H9 (cell line): ENCODE measurements around the gene THOC3. TPM values are rescaled to one million over a fixed set of nuclear protein-coding genes. Genes with fewer than 3 reads are reported as not detected.
"Not testable (repeated sequence)": the region's sequence is repeated elsewhere in the genome, so short reads cannot be mapped to it uniquely, and the experiment has no call there.

ENCODE experiments used
- DNase-seq: peaks from one replicate; pipeline ENCODE4 v3.0.0-alpha.2; 2017
- H2AFZ ChIP-seq: one replicate; pipeline ENCODE4 v1.6.1; 2013; ENCODE audit warnings: mild to moderate bottlenecking, low read length, control low read depth, moderate library complexity
- H2AK5ac ChIP-seq: 2 replicates; pipeline ENCODE4 v1.6.1; 2013; ENCODE audit warnings: low read length, control low read depth, mixed read lengths; ENCODE audit not compliant: insufficient read length
- H2BK120ac ChIP-seq: one replicate; pipeline ENCODE4 v1.6.1; 2013; ENCODE audit warnings: low read depth, mild to moderate bottlenecking, low read length, control low read depth, inconsistent platforms; ENCODE audit not compliant: poor library complexity, severe bottlenecking
- H2BK12ac ChIP-seq: 2 replicates; pipeline ENCODE4 v1.6.1; 2013; ENCODE audit warnings: low read length, control low read depth, mixed read lengths, low read depth; ENCODE audit not compliant: insufficient read length
- H2BK15ac ChIP-seq: 2 replicates; pipeline ENCODE4 v1.6.1; 2013; ENCODE audit warnings: low read depth, low read length, control low read depth
- H2BK20ac ChIP-seq: one replicate; pipeline ENCODE4 v1.6.1; 2013; ENCODE audit warnings: low read depth, mild to moderate bottlenecking, low read length, control low read depth, inconsistent platforms; ENCODE audit not compliant: poor library complexity, severe bottlenecking
- H2BK5ac ChIP-seq: 2 replicates; pipeline ENCODE4 v1.6.1; 2013; ENCODE audit warnings: low read length, control low read depth, mixed read lengths; ENCODE audit not compliant: insufficient read length
- H3K14ac ChIP-seq: 2 replicates; pipeline ENCODE4 v1.6.1; 2013; ENCODE audit warnings: low read length, control low read depth; ENCODE audit not compliant: insufficient read depth
- H3K18ac ChIP-seq: 2 replicates; pipeline ENCODE4 v1.6.1; 2013; ENCODE audit warnings: low read depth, mild to moderate bottlenecking, mixed read lengths, low read length, control low read depth; ENCODE audit not compliant: insufficient read length
- H3K23ac ChIP-seq: 2 replicates; pipeline ENCODE4 v1.6.1; 2013; ENCODE audit warnings: low read length, control low read depth, mixed read lengths, low read depth; ENCODE audit not compliant: insufficient read length
- H3K23me2 ChIP-seq: 2 replicates; pipeline ENCODE4 v1.6.1; 2013; ENCODE audit warnings: low read depth, mild to moderate bottlenecking, mixed read lengths, low read length, control low read depth; ENCODE audit not compliant: insufficient read length, poor library complexity, severe bottlenecking
- H3K27ac ChIP-seq: 2 replicates; pipeline ENCODE4 v1.5.1; 2013; ENCODE audit warnings: low read length, control low read depth, mixed read lengths, low read depth; ENCODE audit not compliant: insufficient read length
- H3K27me3 ChIP-seq: 2 replicates; pipeline ENCODE4 v1.6.1; 2013; ENCODE audit warnings: low read length, control low read depth, inconsistent platforms; ENCODE audit not compliant: insufficient read depth
- H3K4ac ChIP-seq: 2 replicates; pipeline ENCODE4 v1.6.1; 2013; ENCODE audit warnings: low read depth, mild to moderate bottlenecking, control low read depth, inconsistent platforms, low read length, moderate library complexity
- H3K4me1 ChIP-seq: 2 replicates; pipeline ENCODE4 v1.6.1; 2013; ENCODE audit warnings: low read length, control low read depth, inconsistent platforms; ENCODE audit not compliant: insufficient read depth
- H3K4me2 ChIP-seq: 2 replicates; pipeline ENCODE4 v1.6.1; 2013; ENCODE audit warnings: low read length, control low read depth, mixed read lengths; ENCODE audit not compliant: insufficient read length, insufficient read depth
- H3K56ac ChIP-seq: 2 replicates; pipeline ENCODE4 v1.6.1; 2013; ENCODE audit warnings: low read depth, mild to moderate bottlenecking, mixed read lengths, low read length, control low read depth; ENCODE audit not compliant: insufficient read length
- H3K79me1 ChIP-seq: 2 replicates; pipeline ENCODE4 v1.6.1; 2013; ENCODE audit warnings: low read depth, mild to moderate bottlenecking, moderate library complexity, low read length, control low read depth, inconsistent platforms; ENCODE audit not compliant: insufficient read depth, poor library complexity, severe bottlenecking
- H3K79me2 ChIP-seq: 2 replicates; pipeline ENCODE4 v1.6.1; 2013; ENCODE audit warnings: low read length, control low read depth, inconsistent platforms; ENCODE audit not compliant: insufficient read depth
- H3K9ac ChIP-seq: 2 replicates; pipeline ENCODE4 v1.6.1; 2013; ENCODE audit warnings: low read length, control low read depth, mixed read lengths; ENCODE audit not compliant: insufficient read length; ENCODE audit errors: extremely low read depth
- H3K9me3 ChIP-seq: one replicate; pipeline ENCODE4 v1.6.1; 2013; ENCODE audit warnings: low read depth, low read length, inconsistent platforms; ENCODE audit not compliant: control insufficient read depth
- H3T11ph ChIP-seq: one replicate; pipeline ENCODE4 v1.6.1; 2013; ENCODE audit warnings: mild to moderate bottlenecking, low read length, control low read depth, inconsistent platforms
- H4K20me1 ChIP-seq: one replicate; pipeline ENCODE4 v1.6.1; 2013; ENCODE audit not compliant: control insufficient read depth, insufficient read length, insufficient read depth
- H4K5ac ChIP-seq: 2 replicates; pipeline ENCODE4 v1.6.1; 2013; ENCODE audit warnings: low read depth, mild to moderate bottlenecking, mixed read lengths, low read length, control low read depth; ENCODE audit not compliant: insufficient read length
- H4K8ac ChIP-seq: replicated peaks from 2 replicates; pipeline ENCODE4 v1.6.1; 2013; ENCODE audit warnings: low read length, control low read depth, mixed read lengths, low read depth; ENCODE audit not compliant: insufficient read length
- H4K91ac ChIP-seq: 2 replicates; pipeline ENCODE4 v1.6.1; 2013; ENCODE audit warnings: low read depth, mild to moderate bottlenecking, moderate library complexity, mixed read lengths, low read length, control low read depth; ENCODE audit not compliant: insufficient read length
- H3K27ac Mint-ChIP-seq, 3 experiments: 2 replicates in 2 of 3; 3 replicates in 1 of 3; pipeline ENCODE4 v1.8.0; 2020 to 2021; ENCODE audit warnings: mixed read lengths in 3 of 3, mild to moderate bottlenecking in 1 of 3, moderate library complexity in 1 of 3
- H3K27me3 Mint-ChIP-seq: 2 replicates; pipeline ENCODE4 v1.8.0; 2021; ENCODE audit warnings: low read depth, mild to moderate bottlenecking, moderate library complexity, mixed read lengths
- H3K36me3 Mint-ChIP-seq, 3 experiments: 2 replicates in 2 of 3; 3 replicates in 1 of 3; pipeline ENCODE4 v1.8.0; 2020 to 2021; ENCODE audit warnings: low read depth in 3 of 3, mixed read lengths in 3 of 3; ENCODE audit not compliant: insufficient read depth in 1 of 3
- H3K4me1 Mint-ChIP-seq, 2 experiments: 2 replicates each; pipeline ENCODE4 v1.8.0; 2020; ENCODE audit warnings: mixed read lengths in 2 of 2
- H3K4me3 Mint-ChIP-seq, 2 experiments: 2 replicates in 1 of 2; 3 replicates in 1 of 2; pipeline ENCODE4 v1.8.0; 2020 to 2021; ENCODE audit warnings: mild to moderate bottlenecking in 2 of 2, mixed read lengths in 2 of 2, moderate library complexity in 1 of 2
- H3K9me3 Mint-ChIP-seq, 2 experiments: 2 replicates in 1 of 2; 3 replicates in 1 of 2; pipeline ENCODE4 v1.8.0; 2020; ENCODE audit warnings: mild to moderate bottlenecking in 2 of 2, mixed read lengths in 2 of 2, moderate library complexity in 1 of 2
- WGBS: extraction: QIAGEN DNeasy Blood & Tissue Kit; methylation state at CpG from one replicate; pipeline ENCODE4 v1.1.7; 2013; ENCODE audit warnings: missing lambda C conversion rate, low lambda C conversion rate, mixed read lengths; ENCODE audit not compliant: insufficient read length; ENCODE audit errors: extremely low coverage; 5-methylcytosine and 5-hydroxymethylcytosine counted together
- total RNA-seq: library from RNA; stranded (reverse); gene quantifications from 2 replicates; pipeline ENCODE4 v1.2.1, GENCODE V29; 2021

Gene THOC3
- total RNA-seq, 1 experiment from 2014 or later: 123 TPM

GRCh38 chr5:175925106-175925505, 43.0 kb downstream of the THOC3 start:
- not testable (repeated sequence) for H3K56ac ChIP-seq, H2BK15ac ChIP-seq, H3K79me2 ChIP-seq, H2BK120ac ChIP-seq, H3K9me3 ChIP-seq, H2BK5ac ChIP-seq, H3K79me1 ChIP-seq, H3K36me3 Mint-ChIP-seq, H2BK12ac ChIP-seq, H3K18ac ChIP-seq, H3K23me2 ChIP-seq, H2BK20ac ChIP-seq, DNase-seq, H3K14ac ChIP-seq, H3K4me1 ChIP-seq, H3K23ac ChIP-seq, H4K5ac ChIP-seq, H3K4ac ChIP-seq, H3K4me2 ChIP-seq, H4K20me1 ChIP-seq, H3K27me3 ChIP-seq, H4K8ac ChIP-seq, H3K9ac ChIP-seq, H3K27me3 Mint-ChIP-seq, H3K4me3 Mint-ChIP-seq, H3K9me3 Mint-ChIP-seq, H2AFZ ChIP-seq, H3K27ac ChIP-seq, H3K27ac Mint-ChIP-seq, H2AK5ac ChIP-seq, H3T11ph ChIP-seq, H4K91ac ChIP-seq
- H3K4me1 Mint-ChIP-seq: peaks cover 0 to 11% of the 10 kb centered on the region in 2 experiments; a peak in 2 of 4 replicates
- no CpG with 5 or more reads among the region's 4 CpGs for WGBS
